Erythroblast (primary cell): Measurements from ENCODE around the gene EPS8.

Source experiments
- GATA1 ChIP-seq: IDR thresholded peaks from 2 replicates; pipeline ENCODE4 v1.6.1; 2011; ENCODE audit warnings: low read depth, mild to moderate bottlenecking, control low read depth, low read length, moderate library complexity
- POLR2A ChIP-seq: IDR thresholded peaks from 2 replicates; pipeline ENCODE4 v1.6.1; 2011; ENCODE audit warnings: mild to moderate bottlenecking, low read length

DNA sequence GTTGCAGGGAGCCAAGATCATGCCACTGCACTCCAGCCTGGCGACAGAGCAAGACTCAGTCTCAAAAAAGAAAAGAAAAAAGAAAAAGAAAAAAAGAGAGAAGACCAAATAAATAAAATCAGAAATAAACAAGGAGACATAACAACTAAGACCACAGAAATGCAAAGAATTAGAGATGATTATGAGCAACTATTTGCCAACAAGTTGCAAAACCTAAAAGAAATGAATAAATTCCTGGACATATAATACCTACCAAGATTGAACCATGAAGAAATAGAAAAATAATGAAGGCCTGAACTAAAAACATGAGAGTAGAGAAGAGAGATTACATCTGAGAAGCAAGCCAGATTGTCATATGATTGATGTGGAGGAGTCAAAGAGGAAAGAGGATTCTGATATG is 17.6 kb upstream of the EPS8 start:
- TF ChIP-seq POLR2A, result no peak
- no peak for TF ChIP-seq GATA1
